ENCODE results near the gene SSBP3.
"Not testable (repeated sequence)": the region's sequence is repeated elsewhere in the genome, so short reads cannot be mapped to it uniquely, and the experiment has no call there.

The SSBP3 gene

DNA sequence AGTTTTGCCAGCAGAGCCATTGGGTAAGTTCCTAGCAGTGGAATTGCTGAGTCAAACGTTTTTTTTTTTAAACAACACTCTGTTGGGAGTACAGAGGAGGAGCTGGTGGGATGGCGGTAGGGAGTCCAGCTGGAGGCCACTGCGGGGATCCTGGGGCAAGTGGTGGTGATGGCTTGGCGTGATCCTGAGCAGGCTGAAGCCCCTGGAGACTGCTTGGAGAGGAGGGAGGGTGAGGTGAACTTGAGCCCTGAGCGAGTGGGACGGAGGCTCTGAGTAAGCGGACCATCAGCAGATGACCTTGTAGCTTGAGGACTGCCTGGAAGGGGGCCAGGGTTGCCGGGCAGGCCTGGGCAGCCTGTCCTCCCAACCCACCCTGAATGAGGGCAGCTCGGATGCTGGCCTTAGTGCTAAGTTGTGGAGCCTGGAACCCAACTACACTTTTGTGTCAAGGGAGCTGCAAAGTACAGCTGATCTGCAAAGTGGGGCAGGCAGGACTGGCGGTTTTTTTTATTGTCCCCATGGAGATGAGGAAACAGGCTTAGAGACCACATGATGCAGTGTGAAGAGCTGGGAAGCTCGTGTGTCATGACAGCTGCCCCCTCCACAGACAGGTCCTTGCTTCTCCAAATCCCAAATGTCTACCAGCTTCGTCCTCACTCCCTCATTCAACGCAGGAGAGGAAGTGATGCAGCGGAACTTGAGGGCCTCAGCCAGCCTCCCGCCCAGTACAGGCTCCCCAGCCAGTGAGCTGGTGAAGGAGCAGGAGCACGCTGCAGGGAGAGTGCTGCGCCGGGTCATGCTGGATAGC lies 186.0 kb downstream of the SSBP3 start:
- no peak for DNase-seq (ENCODE audit: low read depth)

DNA sequence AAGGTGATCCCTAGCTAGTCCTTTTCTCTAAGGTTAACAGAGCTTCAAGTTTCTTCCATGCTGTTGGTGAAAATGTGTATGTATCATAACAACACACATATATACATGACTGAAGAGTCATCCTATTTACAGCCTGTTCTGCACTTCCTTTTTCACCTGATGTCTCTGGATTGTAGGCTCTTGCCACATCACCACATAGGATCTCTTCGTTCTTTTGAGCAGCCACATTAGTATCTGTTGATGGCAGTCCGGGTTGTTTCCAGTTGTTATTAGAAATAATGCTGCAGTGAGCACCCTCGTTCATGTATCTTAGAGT lies 186.5 kb downstream of the SSBP3 start:
- no peak for DNase-seq (ENCODE audit: low read depth)

DNA sequence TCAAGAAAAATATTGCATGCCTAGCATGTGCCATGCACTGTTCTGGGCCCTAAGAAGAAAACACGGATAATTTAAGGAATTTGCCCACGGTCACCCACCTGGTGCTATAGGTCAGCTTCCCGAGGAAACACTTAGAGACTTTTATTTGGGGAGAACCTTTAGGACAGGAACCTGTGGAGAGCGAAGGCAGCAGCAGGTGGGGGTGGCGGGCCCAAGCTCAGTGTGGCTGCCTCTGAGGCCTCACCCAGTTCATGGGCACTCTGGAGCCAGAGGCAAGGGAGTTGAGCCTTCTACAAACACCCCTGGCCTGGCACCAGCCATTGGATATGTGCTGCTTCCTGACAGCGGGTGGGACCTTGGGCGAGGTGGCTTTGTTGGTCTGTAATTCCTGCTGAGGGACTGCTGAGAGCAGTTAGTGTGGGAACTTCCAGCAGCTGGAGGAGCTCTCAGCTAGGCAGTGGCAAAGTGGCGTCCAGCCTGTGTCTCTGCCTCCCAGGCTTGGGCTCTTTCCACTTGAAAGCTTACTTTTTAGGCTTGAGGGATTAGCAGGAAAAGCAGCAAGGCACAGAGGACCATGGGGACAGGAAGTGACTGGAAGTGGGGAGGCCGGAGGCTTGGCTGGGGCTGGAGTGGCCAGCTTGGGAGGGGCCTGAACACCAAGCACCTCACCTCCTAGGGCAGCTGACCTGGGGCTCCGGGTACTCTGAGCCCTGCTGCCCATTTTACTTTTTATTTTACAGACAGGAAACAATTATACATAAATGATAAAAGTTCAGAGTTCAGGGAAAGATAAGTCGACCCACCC lies 187.1 kb downstream of the SSBP3 start:
- DNase-seq (ENCODE audit: low read depth) = no peak

DNA sequence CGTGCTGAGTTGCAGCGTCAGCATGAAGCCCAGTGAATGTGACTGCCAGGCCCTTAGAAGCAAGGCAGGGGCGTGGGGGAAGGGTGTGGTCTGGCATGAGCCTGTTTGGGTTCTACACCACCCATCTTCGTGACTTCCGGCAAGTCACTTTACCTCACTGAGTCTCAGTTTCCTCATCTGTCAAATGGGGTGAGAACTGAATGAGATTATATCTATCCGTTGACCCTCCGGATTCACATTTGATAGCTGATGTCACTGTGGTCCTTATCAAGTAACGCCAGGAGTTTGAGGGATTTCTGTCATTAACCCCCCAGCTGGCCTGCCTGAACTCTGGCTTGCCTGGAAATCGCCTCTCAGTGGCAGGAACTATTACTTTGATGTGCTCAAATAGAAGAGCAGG lies 190.7 kb downstream of the SSBP3 start:
- no peak for DNase-seq (ENCODE audit: low read depth)

DNA sequence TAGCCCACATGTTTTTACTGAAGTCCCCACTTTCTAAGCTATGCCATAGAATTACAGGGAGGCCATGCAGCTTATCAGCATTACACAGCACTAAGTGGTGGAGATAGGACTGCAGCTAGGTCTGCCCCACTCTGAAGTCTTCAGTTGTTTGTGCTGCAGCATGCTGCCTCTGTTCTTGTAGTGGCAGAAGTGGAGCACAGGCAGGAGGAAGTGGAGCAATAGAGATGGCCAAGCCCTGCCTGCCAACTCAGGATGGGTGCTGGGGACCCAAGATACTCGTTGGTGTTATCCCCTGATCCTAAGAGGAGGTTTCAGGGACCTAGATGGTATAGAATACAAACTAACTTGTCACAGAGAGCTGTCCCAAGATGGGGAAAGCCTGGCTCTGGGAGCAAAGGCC lies 193.3 kb downstream of the SSBP3 start:
- DNase-seq (ENCODE audit: low read depth) = peak; percentile 46

DNA sequence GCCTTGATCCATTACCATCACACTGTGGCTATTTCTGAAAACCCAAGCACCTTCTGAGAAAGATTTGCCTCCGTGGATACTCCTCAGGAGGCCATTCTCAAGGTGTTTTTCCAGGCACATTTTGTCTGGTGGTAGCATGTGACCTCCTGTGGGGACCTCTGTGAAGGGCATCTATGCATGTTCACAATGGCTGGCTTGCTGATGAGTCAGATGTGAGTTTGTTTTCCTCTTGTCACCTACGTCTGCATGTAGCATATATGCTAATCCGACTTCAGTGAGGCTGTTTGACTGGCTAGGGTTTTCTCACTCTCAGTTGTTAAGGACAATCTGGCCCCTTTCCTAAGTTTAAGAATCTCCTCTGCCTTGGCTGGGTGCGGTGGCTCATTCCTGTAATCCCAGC lies 198.3 kb downstream of the SSBP3 start:
- DNase-seq (ENCODE audit: low read depth) = not testable (repeated sequence)

DNA sequence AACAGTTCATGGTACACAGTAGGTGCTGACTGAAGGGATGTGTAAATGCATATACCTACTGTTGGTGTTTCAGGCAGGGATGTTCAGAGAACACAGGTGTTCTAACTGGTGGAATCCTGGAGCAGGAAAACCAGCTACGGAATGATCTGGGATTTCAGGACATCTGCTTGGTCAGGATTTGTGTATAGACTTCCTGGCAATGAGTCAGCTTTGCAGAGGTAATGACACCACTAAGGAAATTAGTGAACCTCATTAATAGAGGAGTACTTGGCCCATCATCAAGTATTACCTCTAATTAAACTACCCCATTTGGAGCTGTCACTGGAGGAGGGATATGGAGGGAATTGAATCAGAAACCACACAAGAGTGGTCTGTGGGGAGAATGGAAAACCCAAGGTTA lies 198.9 kb downstream of the SSBP3 start:
- no peak for DNase-seq (ENCODE audit: low read depth)

DNA sequence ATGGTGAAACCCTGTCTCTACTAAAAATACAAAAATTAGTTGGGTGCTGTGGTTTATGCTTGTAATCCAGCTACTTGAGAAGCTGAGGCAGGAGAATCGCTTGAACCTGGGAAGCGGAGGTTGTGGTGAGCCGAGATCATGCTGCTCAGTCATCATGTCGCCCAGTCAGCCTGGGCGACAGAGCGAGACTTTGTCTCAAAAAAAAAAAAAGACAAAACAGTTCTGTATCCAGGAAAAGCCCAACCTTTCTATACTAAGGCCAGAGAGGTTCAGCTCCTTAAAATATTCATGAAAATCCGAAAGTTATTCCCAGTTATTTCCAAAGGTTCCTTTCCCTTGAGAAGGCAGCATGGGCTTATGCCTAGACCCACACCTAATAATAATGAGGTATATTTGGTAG lies 202.0 kb downstream of the SSBP3 start:
- DNase-seq (ENCODE audit: low read depth) = no peak

DNA sequence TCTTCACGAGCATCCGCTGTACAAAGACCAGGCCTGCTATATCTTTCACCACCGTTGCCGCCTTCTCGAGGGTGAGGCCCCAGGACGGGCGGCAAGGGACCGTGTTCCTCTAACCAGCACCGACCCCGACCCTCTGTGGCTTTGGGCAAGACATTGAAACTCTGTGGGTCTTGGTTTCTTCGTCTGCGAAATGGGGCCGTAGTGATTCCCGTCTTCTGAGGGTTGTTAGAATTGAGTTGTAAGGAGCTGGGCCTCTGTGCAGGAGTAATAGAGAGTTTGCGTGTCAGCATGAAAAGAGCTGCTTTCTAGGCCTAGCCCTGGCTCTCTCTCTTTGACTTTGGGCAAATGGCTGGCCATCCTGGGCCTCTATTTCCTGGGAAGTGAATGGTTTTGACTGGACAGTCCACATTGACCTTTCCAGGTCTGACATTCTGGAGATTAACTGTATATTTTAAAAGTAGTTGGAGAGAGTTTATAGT lies 205.6 kb downstream of the SSBP3 start:
- DNase-seq (ENCODE audit: low read depth) = no peak

DNA sequence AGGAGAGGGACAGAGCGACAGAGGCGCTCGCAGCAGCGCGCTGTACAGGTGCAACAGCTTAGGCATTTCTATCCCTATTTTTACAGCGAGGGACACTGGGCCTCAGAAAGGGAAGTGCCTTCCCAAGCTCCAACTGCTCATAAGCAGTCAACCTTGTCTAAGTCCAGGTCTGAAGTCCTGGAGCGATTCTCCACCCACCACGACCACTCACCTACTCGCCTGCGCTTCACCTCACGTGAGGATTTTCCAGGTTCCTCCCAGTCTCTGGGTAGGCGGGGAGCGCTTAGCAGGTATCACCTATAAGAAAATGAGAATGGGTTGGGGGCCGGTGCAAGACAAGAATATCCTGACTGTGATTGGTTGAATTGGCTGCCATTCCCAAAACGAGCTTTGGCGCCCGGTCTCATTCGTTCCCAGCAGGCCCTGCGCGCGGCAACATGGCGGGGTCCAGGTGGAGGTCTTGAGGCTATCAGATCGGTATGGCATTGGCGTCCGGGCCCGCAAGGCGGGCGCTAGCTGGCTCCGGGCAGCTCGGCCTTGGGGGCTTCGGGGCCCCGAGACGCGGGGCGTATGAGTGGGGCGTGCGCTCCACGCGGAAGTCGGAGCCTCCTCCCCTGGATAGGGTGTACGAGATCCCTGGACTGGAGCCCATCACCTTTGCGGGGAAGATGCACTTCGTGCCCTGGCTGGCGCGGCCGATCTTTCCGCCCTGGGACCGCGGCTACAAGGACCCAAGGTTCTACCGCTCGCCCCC lies 206.3 kb downstream of the SSBP3 start, which contains the start of the genes CYB5RL and MRPL37:
Gene CYB5RL (minus strand): TSS at position 266 of the 754 bp plus-strand sequence. CDS start 4,414 bp downstream, outside the sequence.
Gene MRPL37 (plus strand): TSS at position 403 of the 754 bp plus-strand sequence. CDS start 77 bp downstream, at position 480.
- peak; percentile 99 for DNase-seq (ENCODE audit: low read depth)

DNA sequence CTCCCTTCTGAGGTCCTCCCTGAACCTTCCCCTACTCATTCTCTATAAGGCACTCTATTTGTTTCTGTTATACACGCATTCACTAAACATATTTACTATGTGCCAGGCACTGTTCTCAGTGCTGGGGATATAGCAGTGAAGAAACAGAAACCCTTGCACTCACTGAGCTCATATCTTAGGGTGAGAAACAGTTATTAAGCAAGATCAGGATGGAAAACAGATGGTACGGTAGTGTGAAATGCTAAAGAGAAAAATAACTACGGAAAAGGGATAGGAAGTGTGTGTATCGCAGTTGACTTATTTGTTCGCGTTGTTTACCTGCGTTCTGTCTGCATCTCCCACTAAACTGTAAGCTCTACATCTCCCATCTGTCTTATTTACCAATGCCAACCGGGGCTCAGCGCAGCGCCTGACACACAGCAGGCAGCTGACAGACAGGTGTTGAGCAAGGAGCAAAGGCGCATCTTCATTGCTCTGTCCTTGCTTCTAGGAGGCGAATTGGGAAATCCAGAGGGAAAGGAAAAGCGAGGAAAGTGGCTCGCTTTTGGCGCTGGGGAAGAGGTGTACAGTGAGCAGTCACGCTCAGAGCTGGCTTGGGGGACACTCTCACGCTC lies 206.9 kb downstream of the SSBP3 start:
- no peak for DNase-seq (ENCODE audit: low read depth)

DNA sequence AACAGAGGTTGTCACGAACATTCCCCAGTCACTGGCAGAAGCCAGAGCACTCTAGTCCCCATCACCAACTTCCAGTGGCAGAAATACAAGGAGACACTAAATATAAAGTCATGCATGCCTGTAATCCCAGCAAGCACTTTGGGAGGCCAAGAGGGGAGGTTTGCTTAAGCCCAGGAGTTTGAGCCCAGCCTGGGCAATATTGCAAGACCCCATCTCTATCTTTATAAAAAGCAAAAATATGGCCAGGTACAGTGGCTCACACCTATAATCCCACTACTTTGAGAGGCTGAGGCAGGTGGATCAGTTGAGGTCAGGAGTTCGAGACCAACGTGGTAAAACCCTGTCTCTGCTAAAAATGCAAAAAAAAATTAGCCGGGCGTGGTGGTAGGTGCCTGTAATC lies 212.7 kb downstream of the SSBP3 start:
- DNase-seq (ENCODE audit: low read depth) = no peak

DNA sequence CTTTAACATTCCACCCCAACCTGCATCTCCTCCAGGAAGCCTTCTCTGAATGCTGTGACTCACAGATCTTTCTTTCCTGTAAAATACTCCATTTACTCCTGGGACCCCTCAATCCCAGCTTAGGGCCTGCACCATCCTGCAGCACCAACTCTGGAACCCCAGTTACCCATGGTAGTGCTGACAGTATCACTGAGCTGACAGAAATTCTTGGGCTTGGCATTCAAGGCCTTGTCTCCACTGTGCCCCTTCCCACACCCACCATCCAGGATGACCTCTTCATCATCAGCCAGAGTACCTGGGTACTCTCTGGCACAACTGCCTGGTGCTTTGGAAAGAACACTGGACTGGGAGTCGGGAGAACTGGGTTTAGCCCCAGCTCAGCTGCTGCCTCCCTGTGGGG lies 214.7 kb downstream of the SSBP3 start:
- no peak for DNase-seq (ENCODE audit: low read depth)

DNA sequence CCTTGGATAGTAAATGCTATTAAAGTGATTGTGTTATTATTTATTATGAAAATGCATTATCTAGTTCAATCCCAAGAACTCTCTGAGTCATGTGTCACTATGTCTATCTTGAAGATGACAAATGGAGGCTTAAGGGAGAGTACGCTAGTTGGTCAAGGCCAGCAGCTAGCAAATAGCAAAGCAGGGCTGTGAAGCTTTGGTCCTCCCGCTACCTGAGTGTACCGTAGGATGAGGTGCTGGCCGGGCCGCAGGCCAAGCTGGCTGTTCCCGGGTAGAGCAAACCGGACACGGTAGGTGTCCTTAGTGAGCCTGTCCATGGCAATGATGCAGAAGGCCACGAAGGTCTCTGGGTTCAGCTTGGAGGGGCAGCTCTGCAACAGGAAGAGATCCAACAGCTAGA lies 215.7 kb downstream of the SSBP3 start:
- DNase-seq (ENCODE audit: low read depth) = no peak

DNA sequence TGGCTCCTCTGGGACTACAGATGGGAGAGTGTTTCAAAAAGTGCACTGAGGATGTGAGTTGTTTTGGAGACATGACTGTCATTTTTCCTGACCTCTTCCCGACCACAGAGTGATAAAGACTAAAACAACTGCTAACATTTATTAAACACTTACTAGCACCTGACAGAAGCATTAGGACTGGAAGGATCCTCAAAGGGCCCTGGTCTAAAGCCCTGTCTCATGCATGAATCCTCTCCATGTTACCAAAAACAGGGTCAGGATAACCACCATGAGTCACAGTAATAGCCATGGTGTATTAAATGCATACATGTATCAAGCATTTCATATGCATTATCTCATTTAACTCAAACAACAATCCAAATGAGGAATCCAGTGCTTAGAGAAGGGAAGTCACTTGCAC lies 217.9 kb downstream of the SSBP3 start:
- no peak for DNase-seq (ENCODE audit: low read depth)

DNA sequence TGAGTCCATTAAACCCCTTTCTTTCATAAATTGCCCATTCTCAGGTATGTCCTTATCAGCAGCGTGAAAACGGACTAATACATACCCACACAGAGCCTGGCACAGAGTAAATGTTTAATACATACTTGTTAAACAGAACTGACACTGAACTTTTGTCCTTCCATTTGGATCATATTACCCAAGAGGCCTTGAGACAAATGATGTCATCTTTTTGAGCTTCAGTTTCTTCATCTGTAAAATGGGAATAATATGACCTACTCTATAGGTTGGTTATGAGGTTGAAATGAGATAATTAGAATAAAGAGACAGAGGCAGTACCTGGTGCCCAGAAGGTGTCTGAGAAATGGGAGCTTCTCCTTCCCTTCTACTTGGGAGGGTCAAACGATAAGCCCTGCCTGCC lies 220.1 kb downstream of the SSBP3 start:
- no peak for DNase-seq (ENCODE audit: low read depth)

DNA sequence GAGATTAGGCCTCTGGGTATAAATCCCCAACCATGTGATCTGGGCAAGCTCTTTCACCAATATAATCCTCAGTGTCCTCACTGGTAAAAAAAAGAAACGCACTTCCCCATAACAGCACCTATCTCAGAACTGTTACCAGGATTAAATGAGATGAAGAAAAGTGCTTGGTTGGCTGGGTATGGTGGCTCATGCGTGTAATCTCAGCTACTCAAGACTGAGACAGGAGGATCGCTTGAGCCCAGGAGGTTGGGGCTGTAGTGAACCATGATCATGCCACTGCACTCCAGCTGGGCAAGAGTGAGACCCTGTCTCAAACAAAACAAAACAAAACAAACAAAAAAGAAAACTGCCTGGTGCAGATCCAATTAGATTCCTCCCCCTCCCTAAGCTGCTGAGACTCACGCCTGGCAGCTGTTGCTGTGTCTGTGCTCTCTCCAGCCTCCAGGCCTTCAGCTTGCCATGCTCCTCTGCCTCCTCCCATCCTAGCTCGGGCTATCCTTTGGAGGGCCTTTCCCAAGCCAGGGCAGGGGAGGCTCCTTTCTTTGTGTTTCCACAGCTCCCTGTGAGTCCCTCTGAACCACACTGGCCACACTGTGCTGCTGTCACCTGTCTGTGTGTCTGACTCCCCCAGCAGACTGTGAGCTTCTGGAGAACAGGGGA lies 225.4 kb downstream of the SSBP3 start:
- no peak for DNase-seq (ENCODE audit: low read depth)

DNA sequence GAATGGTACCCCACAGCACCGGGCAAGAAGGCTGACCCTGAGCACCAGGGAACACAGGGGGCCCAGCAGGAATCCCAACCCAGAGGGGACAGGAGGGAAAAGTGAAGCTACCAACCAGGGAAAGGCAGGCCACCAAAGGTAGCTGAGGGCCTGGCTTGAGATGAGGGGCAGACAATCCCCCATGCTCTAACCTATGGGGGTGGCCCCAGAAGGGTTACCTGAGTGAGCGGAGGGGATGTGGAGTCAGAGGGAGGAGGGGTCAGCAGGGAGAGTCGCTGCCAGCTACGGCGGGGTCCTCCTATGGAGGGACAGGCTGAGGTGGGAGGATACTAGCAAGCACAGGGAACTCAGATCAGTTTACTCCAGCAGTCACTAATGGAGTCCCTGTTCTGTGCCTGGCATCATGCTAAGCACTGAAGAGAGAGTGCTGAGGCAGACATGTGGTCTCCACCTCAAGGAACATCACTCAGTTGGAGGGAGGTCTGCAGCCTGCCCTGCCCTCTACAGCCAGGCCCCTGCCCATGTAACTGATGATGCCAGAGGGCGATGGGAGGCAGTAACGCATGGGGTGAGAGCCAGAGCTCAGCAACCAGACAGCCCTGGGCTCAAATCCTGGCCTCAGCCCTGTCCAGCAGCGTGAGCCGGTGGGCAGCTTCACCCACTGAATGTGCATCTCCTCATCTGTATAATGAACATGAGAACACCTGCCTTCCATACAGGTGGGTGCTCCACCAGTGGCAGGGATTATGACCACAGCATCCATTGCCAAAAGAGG lies 227.7 kb downstream of the SSBP3 start:
- DNase-seq (ENCODE audit: low read depth) = no peak

DNA sequence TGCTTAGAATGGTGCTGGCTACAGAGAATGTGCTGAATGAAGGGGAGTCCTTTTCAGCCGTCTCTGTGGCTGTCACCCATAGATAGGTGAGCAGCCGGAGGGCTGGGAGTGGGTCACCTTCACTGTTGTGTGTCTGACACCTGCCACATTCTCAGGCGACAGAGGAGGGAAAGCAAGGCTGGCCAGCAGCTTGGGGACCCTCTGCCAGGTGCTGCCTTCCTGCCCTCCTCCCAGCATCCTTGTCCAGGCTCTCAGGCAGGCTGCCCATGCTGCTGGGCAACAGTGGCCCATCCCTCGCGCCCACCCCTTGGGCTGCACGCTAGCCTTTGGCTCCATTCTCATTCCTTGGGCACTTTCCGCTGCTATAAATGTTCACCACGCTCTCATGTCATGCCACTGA lies 228.5 kb downstream of the SSBP3 start:
- DNase-seq (ENCODE audit: low read depth) = no peak

DNA sequence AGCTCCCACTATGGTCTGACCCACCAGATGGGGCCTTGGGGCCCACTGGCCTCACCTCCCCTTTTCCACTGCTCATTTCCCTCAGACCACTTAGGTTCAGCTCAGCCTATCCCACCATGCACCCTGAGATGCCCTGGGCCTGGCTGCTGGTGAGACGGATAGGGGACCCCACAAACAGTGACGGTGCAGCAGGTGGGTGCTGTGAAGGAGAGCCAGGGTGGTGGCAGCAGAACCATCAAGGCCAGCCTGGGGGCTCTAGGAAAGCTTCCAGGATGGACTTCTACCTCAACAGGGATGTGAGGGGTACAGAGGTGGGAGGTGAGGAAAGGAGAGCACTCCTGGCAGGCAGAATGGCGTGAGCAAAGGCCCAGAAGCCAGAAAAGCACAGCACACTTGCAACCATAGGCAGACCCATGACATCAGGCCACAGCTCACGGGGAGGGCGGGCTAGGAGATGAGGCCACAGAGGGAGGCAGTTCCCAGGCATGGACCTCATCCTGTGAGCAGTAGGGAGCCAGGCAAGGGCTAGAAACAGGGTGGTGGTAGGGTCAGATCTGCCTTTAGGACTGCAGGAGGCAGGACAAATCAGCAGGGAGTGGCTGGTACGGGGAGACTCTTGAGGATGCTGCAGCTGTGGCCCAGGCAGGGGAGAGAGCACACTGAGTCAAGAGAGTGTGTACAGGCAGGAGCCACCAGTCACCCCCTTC lies 229.4 kb downstream of the SSBP3 start:
- DNase-seq (ENCODE audit: low read depth) = no peak
